Measurements from ENCODE around the gene HYLS1.
"Not testable (repeated sequence)": the region's sequence is repeated elsewhere in the genome, so short reads cannot be mapped to it uniquely, and the experiment has no call there.

The HYLS1 gene

DNA sequence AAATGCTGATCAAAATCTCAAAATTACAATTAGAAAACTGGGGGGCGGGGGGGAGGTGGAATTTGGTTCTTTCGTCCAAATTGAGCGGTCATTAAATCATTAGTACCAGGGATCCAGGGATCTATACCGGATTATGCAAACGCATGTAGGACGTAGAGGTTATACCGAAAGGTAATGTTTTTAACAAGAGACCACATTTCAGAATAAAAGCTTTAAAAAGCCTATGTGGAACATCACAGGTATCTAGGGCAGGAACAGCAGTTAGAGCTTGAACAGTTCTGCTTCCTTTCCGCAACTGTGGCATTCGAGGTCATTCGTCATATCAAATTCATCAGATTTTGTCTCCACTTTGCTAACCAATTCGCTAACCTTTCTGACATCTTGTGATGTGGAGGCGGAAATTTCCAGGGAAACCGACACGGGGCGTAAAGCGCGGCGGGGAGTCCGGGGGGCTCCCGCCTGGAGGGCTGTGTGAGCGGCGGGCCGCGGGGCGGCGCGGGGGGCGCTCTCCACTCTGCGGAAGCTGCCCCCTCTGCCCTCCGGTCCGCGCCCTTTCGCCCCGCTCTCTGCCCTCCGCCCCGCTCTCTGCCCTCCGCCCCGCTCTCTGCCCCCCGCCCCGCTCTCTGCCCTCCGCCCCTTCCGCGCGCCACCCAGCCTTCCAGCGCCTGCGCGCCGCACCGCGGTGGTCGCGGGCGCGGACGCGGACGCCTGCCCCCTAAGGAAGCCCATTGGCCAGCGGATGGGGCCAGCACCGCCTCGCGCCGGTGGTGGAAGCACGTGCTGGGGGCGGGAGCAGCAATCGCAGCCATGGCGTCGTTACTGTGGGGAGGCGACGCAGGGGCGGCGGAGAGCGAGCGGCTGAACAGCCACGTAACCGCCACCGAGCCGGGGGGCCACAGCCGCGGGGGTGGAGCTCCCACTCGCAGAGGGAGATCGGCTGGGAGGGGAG lies 16.5 kb downstream of the HYLS1 start, which contains the start of gene DDX25:
TSS of gene DDX25 (plus strand) at position 798 of the 949 bp plus-strand sequence. CDS start at position 808, 10 bp downstream.
- no peak for DNase-seq

DNA sequence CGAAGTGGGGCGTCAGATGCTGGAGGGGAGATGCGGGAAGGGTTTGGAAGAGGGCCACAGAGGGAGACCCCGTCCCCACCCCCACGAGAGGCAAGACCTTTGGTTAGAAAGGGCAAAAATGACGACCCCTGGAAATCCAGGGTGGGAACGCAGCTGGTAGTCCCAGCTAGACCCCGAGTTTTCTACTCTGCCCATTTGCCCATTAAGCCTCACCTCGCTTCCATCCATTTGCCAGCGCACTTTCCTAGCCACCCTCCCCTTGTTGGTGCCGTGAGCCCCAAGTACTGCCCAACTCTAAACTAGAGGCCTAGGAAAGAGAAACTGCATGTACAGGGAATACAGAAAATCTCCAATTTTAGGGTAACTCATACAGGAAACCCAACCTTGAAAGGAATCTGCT lies 17.2 kb downstream of the HYLS1 start:
- no peak for DNase-seq

DNA sequence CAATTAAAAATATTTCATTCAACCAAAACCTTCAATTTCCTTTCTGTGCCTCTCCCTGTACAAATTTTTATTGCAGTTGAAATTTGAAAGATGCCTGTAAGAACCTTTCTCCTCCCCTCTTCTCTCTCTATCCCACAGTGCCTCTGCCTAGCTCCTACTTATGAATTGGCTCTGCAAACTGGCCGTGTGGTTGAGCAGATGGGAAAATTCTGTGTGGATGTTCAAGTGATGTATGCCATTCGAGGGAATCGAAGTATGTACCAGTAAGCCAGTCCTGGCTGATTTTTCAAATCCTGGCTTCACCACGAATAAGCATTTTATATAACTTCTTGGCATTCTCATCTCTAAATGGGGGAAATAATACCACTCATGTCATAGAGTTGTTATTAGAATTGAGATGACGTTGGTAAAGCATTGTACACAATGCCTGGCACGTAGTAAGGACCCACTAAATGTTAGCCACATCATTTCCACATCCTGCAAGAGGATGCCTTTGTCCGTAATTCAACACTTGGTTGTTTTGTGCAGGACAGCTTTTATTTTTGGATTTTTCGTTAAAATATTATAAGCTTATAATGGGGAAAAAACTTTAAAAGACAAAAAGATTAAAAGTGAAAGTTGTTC lies 22.9 kb downstream of the HYLS1 start:
- no peak for DNase-seq

DNA sequence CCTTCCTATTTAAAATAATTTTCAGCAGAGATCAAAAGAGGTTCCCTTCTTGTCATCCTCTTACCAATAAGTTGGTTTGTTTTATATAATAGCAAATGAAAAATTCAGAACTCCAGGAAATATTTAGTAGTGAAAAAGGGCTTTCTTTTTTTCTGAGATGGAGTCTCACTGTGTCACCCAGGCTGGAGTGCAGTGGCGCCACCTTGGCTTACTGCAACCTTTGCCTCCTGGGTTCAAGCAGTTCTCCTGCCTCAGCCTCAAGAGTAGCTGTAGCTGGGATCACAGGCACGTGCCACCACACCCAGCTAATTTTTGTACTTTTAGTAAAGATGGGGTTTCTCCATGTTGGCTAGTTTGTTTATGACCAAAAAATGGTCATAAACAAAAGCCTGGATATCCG lies 27.1 kb downstream of the HYLS1 start:
- DNase-seq, result not testable (repeated sequence)

DNA sequence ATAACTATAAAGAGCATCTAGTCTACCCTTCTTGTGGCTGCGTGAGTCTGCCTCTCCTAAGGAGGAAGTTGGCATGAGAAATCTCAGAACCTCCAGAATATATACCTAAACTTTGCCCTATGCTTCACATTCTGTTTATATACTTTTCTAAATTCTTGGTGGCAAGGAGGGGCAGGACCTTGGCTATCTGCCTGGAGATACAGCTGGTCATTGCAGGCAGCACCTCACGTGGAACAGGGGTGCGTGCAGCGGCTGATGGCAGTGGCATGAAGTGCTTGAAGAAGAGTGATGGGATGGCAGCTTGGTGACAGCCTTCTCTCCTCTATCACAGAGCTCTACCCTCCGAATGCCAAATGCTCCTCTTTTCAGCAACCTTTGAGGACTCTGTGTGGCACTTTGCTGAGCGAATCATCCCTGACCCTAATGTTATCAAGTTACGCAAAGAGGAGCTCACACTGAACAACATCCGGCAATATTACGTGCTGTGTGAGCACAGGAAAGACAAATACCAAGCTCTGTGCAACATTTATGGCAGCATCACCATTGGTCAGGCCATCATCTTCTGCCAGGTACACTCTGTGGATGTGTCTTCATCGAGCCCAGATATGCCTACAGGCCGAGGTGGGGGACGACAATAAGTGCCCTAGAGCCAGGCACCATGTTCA lies 29.3 kb downstream of the HYLS1 start:
- DNase-seq, result no peak

DNA sequence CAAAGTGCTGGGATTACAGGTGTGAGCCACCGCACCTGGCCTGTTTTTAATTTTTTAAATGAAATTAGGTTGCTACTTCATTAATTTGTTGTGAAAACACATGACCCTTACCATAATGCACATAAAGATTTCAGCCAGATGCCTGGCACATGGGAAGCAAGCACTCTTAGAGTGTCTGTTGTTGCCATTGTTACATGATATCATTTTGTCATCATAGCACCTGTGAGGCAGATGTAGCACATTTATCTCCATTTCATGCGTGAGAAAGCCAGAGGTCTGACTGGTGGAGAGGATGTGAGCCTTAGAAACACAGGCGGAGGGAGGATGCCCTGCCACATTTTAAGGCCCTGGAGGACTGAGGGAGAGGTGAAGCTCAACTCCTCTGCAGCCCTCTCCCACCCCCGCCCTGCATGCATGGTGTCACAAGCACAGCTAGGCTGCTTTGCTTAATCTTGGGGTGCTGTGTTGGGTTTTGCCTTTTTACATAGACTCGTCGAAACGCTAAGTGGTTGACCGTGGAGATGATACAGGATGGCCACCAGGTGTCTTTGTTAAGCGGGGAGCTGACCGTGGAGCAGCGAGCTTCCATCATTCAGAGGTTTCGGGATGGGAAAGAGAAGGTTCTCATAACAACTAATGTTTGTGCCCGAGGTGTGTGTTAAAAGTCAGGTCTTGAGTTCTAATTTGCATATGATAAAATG lies 30.8 kb downstream of the HYLS1 start:
- no peak for DNase-seq

DNA sequence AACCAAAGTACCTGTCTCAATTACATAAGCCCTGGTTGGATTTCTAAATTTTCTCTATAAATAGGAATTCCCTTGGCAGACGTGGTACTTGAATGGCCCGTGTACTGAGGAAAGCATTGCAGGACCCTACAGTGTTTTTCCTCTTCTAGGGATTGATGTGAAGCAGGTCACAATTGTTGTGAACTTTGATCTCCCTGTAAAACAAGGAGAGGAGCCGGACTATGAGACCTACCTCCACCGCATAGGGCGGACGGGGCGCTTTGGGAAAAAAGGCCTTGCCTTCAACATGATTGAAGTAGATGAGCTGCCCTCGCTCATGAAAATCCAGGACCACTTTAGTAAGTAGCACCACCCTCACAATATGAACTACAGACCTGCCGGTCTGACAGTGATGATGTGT lies 33.6 kb downstream of the HYLS1 start:
- no peak for DNase-seq

DNA sequence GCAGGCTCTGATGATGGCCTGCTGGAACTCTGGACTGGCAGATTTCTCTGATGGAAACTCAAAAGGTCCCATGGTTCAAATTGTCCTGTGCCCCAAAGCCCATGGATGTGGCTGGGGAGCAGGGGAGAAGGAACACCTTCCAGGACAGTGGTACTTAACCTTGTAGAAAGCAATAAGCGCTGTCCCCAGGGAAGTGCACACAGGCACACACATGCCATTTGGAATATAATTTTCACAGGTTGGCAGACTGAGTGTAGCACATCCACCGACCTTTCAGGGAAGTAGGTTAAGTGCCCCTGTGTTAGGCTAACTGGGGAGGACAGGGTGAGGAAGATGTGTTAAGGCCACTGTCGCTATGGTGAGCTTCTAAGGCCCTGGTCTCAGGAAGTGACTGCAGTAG lies 34.7 kb downstream of the HYLS1 start:
- no peak for DNase-seq

DNA sequence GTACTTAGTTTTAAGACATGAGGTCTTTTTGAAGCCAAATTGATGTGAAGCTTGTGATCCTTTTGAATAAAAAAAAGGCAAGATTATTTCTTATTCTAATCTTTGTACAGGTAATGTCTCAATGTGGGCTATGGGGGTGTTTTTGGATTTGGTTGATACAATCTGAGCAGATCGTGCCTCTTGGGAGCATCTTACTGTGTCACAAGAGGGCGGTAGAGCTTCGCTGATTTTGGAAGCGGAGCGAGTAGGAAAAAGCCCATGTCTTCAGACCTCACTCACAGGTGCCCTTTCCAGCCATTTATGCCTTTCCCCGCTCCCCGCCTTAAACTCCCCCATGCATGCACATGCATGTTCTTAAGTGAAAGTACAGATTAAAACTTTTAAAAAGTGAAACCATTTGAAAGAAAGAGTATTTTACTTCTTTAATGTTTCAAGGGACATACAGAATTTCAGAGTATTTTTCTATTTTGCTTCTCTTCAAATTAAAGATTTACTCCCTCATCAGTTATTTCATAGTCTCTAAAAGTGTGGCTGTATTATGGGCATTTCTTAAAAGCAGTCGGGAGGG lies 35.6 kb downstream of the HYLS1 start:
- DNase-seq, result peak; percentile 57 to 69

DNA sequence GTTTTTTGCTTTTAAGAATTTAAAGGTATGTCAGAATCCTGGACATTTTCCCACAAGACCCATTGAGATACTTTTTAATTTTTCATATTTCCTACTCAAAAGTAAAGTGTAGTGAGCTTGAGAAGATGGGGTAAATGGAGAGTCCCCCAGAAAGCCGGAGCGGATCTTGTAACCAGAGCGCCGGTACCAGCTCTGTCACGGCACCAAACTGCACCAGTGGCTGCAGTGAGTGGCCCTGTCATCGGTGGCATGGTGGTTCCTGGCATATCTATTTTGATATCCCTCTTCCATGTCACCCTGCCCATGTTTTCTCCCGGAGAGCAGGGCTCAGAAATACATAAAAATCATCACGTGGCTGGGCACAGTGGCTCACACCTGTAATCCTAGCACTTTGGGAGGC lies 36.2 kb downstream of the HYLS1 start:
- no peak for DNase-seq

DNA sequence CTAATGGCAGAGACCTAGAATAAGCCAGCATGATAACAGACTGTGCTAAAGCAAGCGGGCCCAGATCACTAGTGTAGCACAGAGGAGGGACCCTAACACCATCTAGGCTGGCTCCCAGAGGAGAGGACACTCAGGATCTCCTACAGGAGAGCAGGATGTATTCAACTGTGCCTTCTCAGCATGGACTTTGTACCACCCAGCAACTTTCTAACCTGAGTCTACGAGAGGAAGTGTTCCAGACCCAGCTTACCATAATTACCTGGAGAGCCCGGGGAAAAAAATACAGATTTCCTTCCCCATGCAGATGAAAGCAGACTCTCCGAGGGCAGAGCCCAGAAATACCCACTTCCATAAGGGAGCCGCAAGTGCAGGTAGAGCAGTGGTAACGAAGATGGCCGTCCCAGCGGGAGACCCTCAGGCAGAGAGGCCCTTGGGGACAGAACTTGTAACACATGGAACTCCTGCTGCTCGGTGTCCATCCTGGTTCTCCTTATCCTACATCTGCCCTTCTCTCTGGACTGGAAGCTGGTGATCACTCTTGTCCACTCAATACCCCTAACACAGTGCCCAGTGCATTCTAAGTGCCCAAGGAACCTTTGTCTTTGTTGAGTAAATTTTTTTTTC lies 37.0 kb downstream of the HYLS1 start:
- no peak for DNase-seq

DNA sequence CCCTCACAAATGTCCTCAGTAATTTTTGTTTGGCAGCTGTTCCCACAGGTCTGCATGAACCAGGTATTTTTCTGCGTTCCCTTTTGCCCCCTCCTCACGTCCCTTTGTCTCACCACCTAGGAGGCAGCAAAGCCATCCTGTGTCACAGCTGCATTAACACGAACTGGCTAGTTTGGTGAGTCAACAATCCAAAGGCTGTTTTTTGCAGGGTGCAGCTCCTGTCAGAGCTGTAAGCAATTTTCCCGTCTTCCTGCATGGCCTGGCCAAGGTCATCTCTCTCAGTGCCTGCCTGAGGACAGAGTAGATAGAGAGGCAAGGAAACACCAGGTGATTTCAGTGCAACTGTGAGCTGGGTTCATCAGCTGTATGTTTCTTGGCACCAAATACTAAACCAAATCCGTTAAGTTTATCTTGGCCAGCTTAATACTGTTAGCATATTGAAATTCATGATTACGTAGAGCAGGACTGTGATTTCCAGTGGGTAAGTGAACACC lies 37.8 kb downstream of the HYLS1 start:
- no peak for DNase-seq

DNA sequence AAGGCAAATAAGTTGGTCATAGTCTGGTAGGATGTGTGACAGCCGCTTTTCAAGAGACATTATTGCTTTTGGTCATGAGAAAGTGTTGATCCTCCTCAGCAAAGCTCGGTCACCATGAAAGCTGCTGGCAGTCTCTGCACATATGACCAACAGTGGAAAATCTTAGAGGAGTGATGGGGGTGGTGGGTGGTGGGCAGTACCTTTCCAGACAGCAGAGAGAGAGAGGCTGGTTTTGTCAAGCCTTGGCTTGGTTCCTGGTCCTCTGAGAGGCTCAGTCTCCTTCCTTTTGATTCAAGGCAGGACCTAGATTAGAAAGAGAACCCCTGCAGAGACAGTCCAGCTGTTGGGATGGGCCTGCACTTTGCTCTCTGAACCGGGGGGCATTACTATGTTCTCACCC lies 38.3 kb downstream of the HYLS1 start:
- no peak for DNase-seq

DNA sequence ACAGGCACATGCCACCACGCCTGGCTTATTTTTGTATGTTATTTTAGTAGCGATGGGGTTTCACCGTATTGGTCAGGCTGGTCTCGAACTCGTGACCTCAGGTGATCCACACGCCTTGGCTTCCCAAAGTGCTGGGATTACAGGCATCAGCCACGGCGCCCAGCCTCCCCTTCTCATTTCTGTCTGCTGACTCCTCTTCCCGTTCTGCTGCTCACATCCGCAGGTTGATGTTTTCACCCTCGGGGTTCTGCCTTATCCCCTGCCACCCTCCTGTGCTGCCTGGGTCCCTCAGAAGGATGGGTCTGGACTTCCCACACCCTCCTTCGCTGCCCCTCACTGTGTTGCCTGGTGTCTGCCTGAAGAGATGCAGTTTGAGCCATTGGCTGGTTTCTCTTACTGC lies 39.2 kb downstream of the HYLS1 start:
- DNase-seq, result no peak

DNA sequence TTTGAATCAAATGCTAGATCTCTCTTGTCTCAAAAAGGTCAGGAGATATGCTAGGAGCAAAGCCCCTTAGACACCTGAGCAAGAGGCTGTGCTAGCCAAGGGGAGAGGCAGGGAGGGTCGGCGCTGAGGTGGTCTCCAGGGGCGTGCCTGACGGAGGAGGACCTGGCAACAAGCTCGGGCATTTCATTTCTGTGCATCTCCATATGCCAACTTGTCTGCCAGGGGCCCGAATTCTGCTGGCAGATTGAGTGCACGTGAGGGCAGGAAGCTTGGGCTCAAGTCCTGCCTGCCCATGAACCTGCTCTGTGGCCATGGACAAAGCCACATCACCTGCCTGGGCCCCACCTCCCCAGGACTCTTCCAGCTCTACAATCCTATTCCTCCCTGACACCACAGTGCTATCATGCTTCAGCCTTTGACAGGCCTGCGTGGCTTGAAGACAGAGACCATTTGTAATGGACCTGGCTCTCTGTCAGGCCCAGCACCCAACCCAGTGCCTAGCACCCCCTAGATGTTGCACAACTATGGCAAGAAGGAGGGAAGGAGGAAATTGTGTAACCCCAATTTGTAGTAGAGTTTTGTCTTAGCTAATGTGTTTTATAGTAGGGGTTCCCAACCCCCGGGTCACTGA lies 42.1 kb downstream of the HYLS1 start:
- DNase-seq, result peak; percentile 69 to 71

DNA sequence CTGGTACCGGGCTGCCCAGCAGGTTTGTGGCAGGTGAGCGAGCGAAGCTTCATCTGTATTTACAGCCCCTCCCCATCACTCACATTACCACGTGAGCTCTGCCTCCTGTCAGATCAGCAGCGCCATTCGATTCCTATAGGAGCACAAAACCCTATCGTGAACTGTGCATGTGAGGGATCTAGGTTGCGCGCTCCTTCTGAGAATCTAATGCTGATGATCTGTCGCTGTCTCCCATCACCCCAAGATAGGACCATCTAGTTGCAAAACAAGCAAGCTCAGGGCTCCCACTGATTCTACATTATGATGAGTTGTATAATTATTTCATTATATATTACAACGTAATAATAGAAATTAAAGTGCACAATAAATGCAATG lies 42.6 kb downstream of the HYLS1 start:
- no peak for DNase-seq

DNA sequence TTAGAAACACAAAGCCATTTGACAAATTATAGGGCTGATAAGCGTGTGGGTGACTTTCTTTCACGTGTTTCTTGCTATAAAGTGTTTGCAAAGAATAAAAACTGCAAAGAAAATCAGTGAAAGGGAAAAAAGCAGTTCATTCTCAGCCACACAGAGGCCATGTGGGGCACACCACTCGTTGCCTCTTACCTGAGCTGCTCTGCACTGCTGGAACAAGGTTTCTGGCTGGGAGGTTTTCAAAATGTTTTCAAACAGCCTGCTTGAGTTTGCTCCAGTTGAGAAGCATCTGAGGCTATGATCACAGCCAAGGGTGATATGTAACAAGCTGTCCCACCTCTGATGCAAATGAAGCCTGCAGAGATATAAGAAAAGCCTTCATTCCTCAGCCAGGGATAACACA lies 43.6 kb downstream of the HYLS1 start:
- DNase-seq, result no peak

DNA sequence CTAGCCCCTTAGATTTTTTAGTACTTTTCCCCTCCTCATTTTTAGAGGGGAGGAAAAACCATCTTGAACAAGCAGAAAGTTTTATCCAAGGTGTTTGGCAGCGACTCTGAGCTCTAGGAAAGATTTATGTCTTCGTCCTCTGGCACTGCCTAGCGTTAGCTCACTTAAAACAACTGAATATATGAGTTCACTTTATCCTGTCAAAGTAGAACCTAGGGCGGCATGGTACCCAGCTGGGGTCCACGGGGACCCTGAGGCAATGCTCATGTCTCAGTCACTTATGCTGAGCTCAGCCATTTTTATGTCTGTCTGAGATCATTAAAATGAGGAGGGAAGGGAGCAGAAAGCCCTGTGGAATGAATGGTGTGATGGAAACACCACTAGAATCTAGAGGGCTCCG lies 44.2 kb downstream of the HYLS1 start:
- DNase-seq, result no peak

DNA sequence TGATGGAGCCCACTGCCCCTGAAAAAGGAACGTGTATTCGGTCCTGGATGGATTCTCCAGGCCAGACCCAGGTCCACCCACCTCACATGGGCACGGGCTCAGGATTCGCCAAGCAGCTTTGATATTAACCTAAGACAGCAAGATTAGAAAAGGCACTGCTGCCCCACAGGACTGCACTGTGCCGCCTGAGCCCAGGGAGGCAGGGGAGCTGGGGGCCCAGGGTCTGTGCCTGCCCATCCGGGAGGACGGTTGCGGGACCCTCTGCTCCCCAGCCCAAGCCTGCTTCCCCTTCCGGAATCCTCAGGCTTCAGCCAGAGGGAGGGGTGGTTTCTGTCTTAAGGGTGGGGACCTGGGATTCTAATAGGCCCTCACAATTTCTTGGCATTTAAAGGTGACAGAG lies 44.8 kb downstream of the HYLS1 start:
- no peak for DNase-seq

DNA sequence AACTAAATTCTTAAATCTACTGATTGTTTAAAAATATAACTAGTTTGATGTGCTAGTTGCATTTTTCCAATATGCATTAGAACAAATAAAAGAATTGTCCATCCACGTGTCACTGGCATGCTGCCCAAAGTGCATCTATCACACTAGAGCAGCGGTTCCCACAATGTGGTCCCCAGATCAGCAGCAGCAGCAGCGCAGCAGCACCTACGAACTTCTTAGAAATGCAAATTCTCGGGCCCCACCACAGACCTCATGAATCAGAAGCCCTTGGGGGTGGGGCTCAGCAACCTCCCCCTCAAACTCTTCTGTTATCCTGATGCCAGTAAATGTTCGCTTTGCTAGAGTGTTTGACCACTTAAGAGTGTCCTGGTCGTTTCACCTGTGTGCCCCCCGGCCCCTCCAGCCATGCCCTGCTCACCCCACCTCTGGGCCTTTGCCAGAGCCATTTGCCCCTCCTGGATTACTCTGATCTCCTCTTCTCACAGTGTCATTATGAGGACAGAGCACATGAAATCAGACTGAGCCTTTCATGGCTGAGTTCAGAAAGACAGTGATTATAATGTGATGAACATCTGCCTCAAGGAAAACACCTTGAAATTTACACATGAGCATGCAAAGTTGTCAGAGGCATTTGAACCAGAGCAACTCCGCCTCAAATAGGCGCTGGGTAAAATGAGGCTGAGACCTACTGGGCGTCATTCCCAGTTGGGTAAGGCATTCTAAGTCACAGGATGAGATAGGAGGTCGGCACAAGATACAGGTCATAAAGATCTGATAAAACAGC lies 45.8 kb downstream of the HYLS1 start:
- DNase-seq, result no peak

DNA sequence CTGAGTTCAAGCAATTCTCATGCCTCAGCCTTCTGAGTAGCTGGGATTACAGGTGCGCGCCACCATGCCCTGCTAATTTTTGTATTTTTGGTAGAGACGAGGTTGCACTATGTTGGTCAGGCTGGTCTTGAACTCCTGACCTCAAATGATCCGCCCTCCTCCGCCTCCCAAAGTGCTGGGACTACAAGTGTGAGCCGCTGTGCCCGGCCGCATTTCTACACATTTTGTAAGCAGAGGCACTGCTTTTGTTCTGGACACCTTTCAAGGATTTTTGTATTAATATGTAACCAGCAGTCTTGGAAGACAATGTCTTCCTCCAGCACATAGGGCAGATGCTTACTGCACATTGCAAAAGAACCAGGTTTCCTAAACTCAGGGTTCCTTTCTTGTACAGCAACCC lies 47.0 kb downstream of the HYLS1 start:
- no peak for DNase-seq
